Gastroesophageal sphincter (tissue), 3 donors: Measurements from ENCODE around the gene TUBGCP6.

ENCODE experiments used
- CTCF ChIP-seq, 4 experiments: fragments of 200-600 bp in 2 of 4; fragments of 450-650 bp in 2 of 4; sonication (generic) in 1 of 4; IDR thresholded peaks; one replicate each; pipeline ENCODE4 v1.5.1; 2017 to 2019; ENCODE audit warnings: antibody characterized with exemption in 4 of 4, mild to moderate bottlenecking in 2 of 4, moderate library complexity in 2 of 4
- POLR2AphosphoS5 ChIP-seq: sonication (generic); formaldehyde crosslinking; IDR thresholded peaks from one replicate; pipeline ENCODE4 v1.6.1; 2017; ENCODE audit warnings: antibody characterized with exemption

- TF ChIP-seq POLR2AphosphoS5, result no peak
- TF ChIP-seq CTCF (IDR thresholded peaks at IDR 0.05), result no peak
Measured at GRCh38 chr22:50202130-50202666, 42.6 kb downstream of the TUBGCP6 start.
